ENCODE measurements around the gene TLR5. TPM values are rescaled to one million over a fixed set of nuclear protein-coding genes. Genes with fewer than 3 reads are reported as not detected.
"Not testable (repeated sequence)": the region's sequence is repeated elsewhere in the genome, so short reads cannot be mapped to it uniquely, and the experiment has no call there.

Gene TLR5
- total RNA-seq, 2 donors from 2014 or later = 1.0 to 3.6 TPM

- TF ChIP-seq, protein P1, sequence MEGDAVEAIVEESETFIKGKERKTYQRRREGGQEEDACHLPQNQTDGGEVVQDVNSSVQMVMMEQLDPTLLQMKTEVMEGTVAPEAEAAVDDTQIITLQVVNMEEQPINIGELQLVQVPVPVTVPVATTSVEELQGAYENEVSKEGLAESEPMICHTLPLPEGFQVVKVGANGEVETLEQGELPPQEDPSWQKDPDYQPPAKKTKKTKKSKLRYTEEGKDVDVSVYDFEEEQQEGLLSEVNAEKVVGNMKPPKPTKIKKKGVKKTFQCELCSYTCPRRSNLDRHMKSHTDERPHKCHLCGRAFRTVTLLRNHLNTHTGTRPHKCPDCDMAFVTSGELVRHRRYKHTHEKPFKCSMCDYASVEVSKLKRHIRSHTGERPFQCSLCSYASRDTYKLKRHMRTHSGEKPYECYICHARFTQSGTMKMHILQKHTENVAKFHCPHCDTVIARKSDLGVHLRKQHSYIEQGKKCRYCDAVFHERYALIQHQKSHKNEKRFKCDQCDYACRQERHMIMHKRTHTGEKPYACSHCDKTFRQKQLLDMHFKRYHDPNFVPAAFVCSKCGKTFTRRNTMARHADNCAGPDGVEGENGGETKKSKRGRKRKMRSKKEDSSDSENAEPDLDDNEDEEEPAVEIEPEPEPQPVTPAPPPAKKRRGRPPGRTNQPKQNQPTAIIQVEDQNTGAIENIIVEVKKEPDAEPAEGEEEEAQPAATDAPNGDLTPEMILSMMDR (IDR thresholded peaks at IDR 0.05) = no peak
- DNase-seq (ENCODE audit: low spot score) = no peak
- no peaks in the 10 kb centered on the region for H3K27me3 ChIP-seq
- no peak overlapping the region for H3K27ac ChIP-seq
- H3K9me3 ChIP-seq = no peaks in the 10 kb centered on the region
- no peaks in the 10 kb centered on the region for H3K4me1 ChIP-seq
- no peaks in the 10 kb centered on the region for H3K36me3 ChIP-seq
- no peak overlapping the region for H3K4me3 ChIP-seq
Measured at GRCh38 chr1:223175633-223176032, 32.6 kb upstream of the TLR5 start.

DNA sequence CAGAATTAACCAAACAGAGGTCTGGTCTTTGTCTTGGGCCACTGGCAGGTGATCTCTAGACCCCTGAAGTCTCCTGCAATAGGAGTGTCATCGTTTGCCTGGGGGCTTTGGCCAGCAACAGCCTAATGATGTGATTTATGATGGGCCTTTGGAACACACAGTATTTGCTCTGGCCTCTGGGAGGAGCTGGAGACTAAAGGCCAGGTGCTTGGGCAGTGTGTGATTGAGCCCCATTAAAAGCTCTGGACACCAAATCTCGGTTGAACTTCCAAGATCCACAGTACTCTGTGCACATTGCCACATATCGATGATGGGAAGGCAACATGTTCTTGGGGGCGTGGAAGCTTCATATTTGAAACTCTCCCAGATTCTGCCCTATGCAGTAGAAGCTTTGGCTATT, 32.0 kb upstream of the TLR5 start:
- Histone ChIP-seq H3K4me3 (no peak overlapping the region), H3K9me3 (no peaks in the 10 kb centered on the region), H3K27me3 (no peaks in the 10 kb centered on the region), H3K4me1 (no peaks in the 10 kb centered on the region), H3K36me3 (no peaks in the 10 kb centered on the region), H3K27ac (no peak overlapping the region)
- TF ChIP-seq, protein P1 (IDR thresholded peaks at IDR 0.05) = peak in 1 of 2 donors; percentile 63
- DNase-seq (ENCODE audit: low spot score) = no peak

- H3K9me3 ChIP-seq; H3K36me3 ChIP-seq; H3K4me3 ChIP-seq; H3K27me3 ChIP-seq; DNase-seq (ENCODE audit: low spot score); H3K27ac ChIP-seq; H3K4me1 ChIP-seq: not testable (repeated sequence)
Measured at GRCh38 chr1:223169458-223169857, 26.4 kb upstream of the TLR5 start.

- Histone ChIP-seq H3K27ac (no peak overlapping the region), H3K36me3 (no peaks in the 10 kb centered on the region), H3K9me3 (no peaks in the 10 kb centered on the region), H3K4me3 (no peak overlapping the region), H3K27me3 (no peaks in the 10 kb centered on the region), H3K4me1 (no peaks in the 10 kb centered on the region)
- TF ChIP-seq, protein P1 (IDR thresholded peaks at IDR 0.05) = no peak
- DNase-seq (ENCODE audit: low spot score) = no peak
Measured at GRCh38 chr1:223161321-223161720, 18.3 kb upstream of the TLR5 start.

- no peaks in the 10 kb centered on the region for H3K27me3 ChIP-seq
- TF ChIP-seq, protein P1 (IDR thresholded peaks at IDR 0.05) = no peak
Measured at GRCh38 chr1:223156343-223156742, 13.3 kb upstream of the TLR5 start.

GRCh38 chr1:223155153-223155552, 12.1 kb upstream of the TLR5 start:
- no peaks in the 10 kb centered on the region for H3K27me3 ChIP-seq
- no peak for DNase-seq (ENCODE audit: low spot score)
- TF ChIP-seq, protein P1 (IDR thresholded peaks at IDR 0.05) = no peak
- no peak overlapping the region for H3K4me3 ChIP-seq
- no peak overlapping the region for H3K27ac ChIP-seq
- no peaks in the 10 kb centered on the region for H3K36me3 ChIP-seq
- no peaks in the 10 kb centered on the region for H3K9me3 ChIP-seq
- H3K4me1 ChIP-seq = no peaks in the 10 kb centered on the region

More at GRCh38 chr1:223156343-223156742, 13.3 kb upstream of the TLR5 start:
- H3K4me3 ChIP-seq = no peak overlapping the region
- DNase-seq (ENCODE audit: low spot score) = no peak
- no peaks in the 10 kb centered on the region for H3K36me3 ChIP-seq
- H3K27ac ChIP-seq = no peak overlapping the region
- H3K9me3 ChIP-seq = no peaks in the 10 kb centered on the region
- H3K4me1 ChIP-seq = no peaks in the 10 kb centered on the region

Measured in right atrium auricular region (tissue), 2 donors.